ENCODE results near the gene NPPC. TPM values are rescaled to one million over a fixed set of nuclear protein-coding genes. Genes with fewer than 3 reads are reported as not detected.
"Not testable (repeated sequence)": the region's sequence is repeated elsewhere in the genome, so short reads cannot be mapped to it uniquely, and the experiment has no call there.

NPPC gene
- polyA plus RNA-seq, 1 donor: 0.87 TPM

- H3K27ac ChIP-seq (ENCODE audit: low read length): no peak overlapping the region
- WGBS (ENCODE audit: insufficient coverage, low lambda C conversion rate): 96% methylated on average over 4 of the region's 8 CpGs
- no peaks in the 10 kb centered on the region for H3K4me1 ChIP-seq (ENCODE audit: control insufficient read depth, insufficient read depth, low read length)
- H3K27me3 ChIP-seq (ENCODE audit: control insufficient read depth, insufficient read depth, low read length): peaks cover 4% of the 10 kb centered on the region
- no peaks in the 10 kb centered on the region for H3K36me3 ChIP-seq (ENCODE audit: control insufficient read depth, insufficient read depth, low read length)
- no peak for DNase-seq
- H3K4me3 ChIP-seq (ENCODE audit: low read length): no peak overlapping the region
- H3K9me3 ChIP-seq (ENCODE audit: control insufficient read depth, low read depth, low read length): no peaks in the 10 kb centered on the region
Observed at GRCh38 chr2:231955758-231956472, 29.7 kb upstream of the NPPC start.

- 100% methylated on average over 1 of the region's 2 CpGs for WGBS (ENCODE audit: insufficient coverage, low lambda C conversion rate)
- no peak overlapping the region for H3K4me3 ChIP-seq (ENCODE audit: low read length)
Observed at GRCh38 chr2:231951452-231952035, 25.3 kb upstream of the NPPC start.

DNA sequence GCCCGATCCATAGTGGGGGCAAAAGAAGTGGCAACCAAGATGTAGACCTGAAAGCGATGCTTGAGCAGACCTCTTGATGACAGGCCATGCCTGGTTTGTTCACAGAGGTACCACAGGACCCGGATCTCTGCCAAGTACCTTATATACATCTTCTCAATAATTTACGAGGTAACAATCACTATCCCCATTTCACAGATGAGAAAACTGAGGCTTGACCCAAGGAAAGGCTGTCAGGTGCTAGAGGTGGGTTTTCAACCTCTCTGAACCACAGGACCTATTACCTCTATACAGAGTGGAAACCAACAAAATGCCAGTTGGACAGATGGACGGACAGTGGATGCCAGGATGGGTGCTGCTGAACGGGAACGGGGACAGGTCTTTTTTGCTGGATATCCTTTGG, 21.5 kb upstream of the NPPC start:
- H3K36me3 ChIP-seq (ENCODE audit: control insufficient read depth, insufficient read depth, low read length): no peaks in the 10 kb centered on the region
- no peak for DNase-seq
- no peaks in the 10 kb centered on the region for H3K4me1 ChIP-seq (ENCODE audit: control insufficient read depth, insufficient read depth, low read length)
- H3K9me3 ChIP-seq (ENCODE audit: control insufficient read depth, low read depth, low read length): no peaks in the 10 kb centered on the region
- H3K27ac ChIP-seq (ENCODE audit: low read length): no peak overlapping the region
- no CpG with 5 or more reads among the region's 7 CpGs for WGBS (ENCODE audit: insufficient coverage, low lambda C conversion rate)
- no peak overlapping the region for H3K4me3 ChIP-seq (ENCODE audit: low read length)
- peaks cover 3% of the 10 kb centered on the region for H3K27me3 ChIP-seq (ENCODE audit: control insufficient read depth, insufficient read depth, low read length)

More at GRCh38 chr2:231951452-231952035, 25.3 kb upstream of the NPPC start:
- H3K9me3 ChIP-seq (ENCODE audit: control insufficient read depth, low read depth, low read length): no peaks in the 10 kb centered on the region
- H3K27ac ChIP-seq (ENCODE audit: low read length): no peak overlapping the region
- H3K4me1 ChIP-seq (ENCODE audit: control insufficient read depth, insufficient read depth, low read length): no peaks in the 10 kb centered on the region
- no peaks in the 10 kb centered on the region for H3K36me3 ChIP-seq (ENCODE audit: control insufficient read depth, insufficient read depth, low read length)
- peaks cover 6% of the 10 kb centered on the region for H3K27me3 ChIP-seq (ENCODE audit: control insufficient read depth, insufficient read depth, low read length)
- no peak for DNase-seq

DNA sequence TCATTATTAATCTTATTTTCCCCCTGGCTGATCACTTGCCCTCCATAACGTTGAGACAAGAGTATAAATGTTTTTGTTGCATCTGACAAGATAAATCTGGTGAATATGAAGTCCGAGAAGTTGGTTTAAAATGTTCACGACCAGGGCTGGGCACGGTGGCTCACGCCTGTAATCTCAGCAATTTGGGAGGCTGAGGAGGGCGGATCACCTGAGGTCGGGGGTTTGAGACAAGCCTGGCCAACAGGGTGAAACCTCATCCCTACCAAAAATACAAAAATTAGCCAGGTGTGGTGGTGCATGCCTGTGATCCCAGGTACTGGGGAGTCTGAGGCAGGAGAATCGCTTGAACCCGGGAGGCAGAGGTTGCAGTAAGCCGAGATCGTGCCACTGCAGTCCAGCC, 20.9 kb upstream of the NPPC start:
- H3K27ac ChIP-seq (ENCODE audit: low read length); H3K9me3 ChIP-seq (ENCODE audit: control insufficient read depth, low read depth, low read length); H3K36me3 ChIP-seq (ENCODE audit: control insufficient read depth, insufficient read depth, low read length); DNase-seq; H3K4me3 ChIP-seq (ENCODE audit: low read length); H3K4me1 ChIP-seq (ENCODE audit: control insufficient read depth, insufficient read depth, low read length); H3K27me3 ChIP-seq (ENCODE audit: control insufficient read depth, insufficient read depth, low read length): not testable (repeated sequence)
- WGBS (ENCODE audit: insufficient coverage, low lambda C conversion rate): no CpG with 5 or more reads among the region's 11 CpGs

GRCh38 chr2:231946241-231946814, 20.1 kb upstream of the NPPC start:
- Histone ChIP-seq H3K4me3 (ENCODE audit: low read length) (no peak overlapping the region), H3K9me3 (ENCODE audit: control insufficient read depth, low read depth, low read length) (no peaks in the 10 kb centered on the region), H3K27me3 (ENCODE audit: control insufficient read depth, insufficient read depth, low read length) (peaks cover 3% of the 10 kb centered on the region), H3K27ac (ENCODE audit: low read length) (no peak overlapping the region), H3K4me1 (ENCODE audit: control insufficient read depth, insufficient read depth, low read length) (no peaks in the 10 kb centered on the region), H3K36me3 (ENCODE audit: control insufficient read depth, insufficient read depth, low read length) (no peaks in the 10 kb centered on the region)
- WGBS (ENCODE audit: insufficient coverage, low lambda C conversion rate): no CpG with 5 or more reads among the region's 15 CpGs
- no peak for DNase-seq

GRCh38 chr2:231942180-231942579, 16.0 kb upstream of the NPPC start:
- no peaks in the 10 kb centered on the region for H3K9me3 ChIP-seq (ENCODE audit: control insufficient read depth, low read depth, low read length)
- 93% methylated on average over 4 of the region's 6 CpGs for WGBS (ENCODE audit: insufficient coverage, low lambda C conversion rate)
- H3K27me3 ChIP-seq (ENCODE audit: control insufficient read depth, insufficient read depth, low read length): peaks cover 3% of the 10 kb centered on the region
- no peaks in the 10 kb centered on the region for H3K4me1 ChIP-seq (ENCODE audit: control insufficient read depth, insufficient read depth, low read length)
- DNase-seq: no peak
- H3K27ac ChIP-seq (ENCODE audit: low read length): no peak overlapping the region
- no peaks in the 10 kb centered on the region for H3K36me3 ChIP-seq (ENCODE audit: control insufficient read depth, insufficient read depth, low read length)
- no peak overlapping the region for H3K4me3 ChIP-seq (ENCODE audit: low read length)

DNA sequence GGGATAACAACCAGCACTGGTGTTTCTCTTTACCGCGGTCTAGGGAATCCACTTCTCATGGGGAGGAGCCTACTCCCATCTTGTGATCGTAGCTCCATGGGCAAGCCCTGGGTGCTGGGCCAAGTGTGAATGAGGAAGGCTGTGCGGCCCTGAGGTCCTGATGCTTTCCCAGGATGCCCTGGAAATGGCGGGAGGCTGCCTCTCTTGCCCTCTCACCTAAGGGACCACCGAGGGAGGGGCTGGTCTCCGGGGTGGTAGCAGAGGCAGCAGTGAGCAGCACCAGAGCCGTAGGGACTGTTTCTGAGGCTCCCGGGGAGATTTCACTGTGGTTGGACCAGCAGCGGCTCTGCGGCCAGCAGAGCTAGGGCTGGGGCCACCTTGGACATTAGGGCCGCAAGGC, 15.5 kb upstream of the NPPC start:
- no peaks in the 10 kb centered on the region for H3K9me3 ChIP-seq (ENCODE audit: control insufficient read depth, low read depth, low read length)
- no CpG with 5 or more reads among the region's 12 CpGs for WGBS (ENCODE audit: insufficient coverage, low lambda C conversion rate)
- no peaks in the 10 kb centered on the region for H3K4me1 ChIP-seq (ENCODE audit: control insufficient read depth, insufficient read depth, low read length)
- peaks cover 3% of the 10 kb centered on the region for H3K27me3 ChIP-seq (ENCODE audit: control insufficient read depth, insufficient read depth, low read length)
- H3K36me3 ChIP-seq (ENCODE audit: control insufficient read depth, insufficient read depth, low read length): no peaks in the 10 kb centered on the region
- H3K4me3 ChIP-seq (ENCODE audit: low read length): no peak overlapping the region
- DNase-seq: no peak
- H3K27ac ChIP-seq (ENCODE audit: low read length): no peak overlapping the region

DNA sequence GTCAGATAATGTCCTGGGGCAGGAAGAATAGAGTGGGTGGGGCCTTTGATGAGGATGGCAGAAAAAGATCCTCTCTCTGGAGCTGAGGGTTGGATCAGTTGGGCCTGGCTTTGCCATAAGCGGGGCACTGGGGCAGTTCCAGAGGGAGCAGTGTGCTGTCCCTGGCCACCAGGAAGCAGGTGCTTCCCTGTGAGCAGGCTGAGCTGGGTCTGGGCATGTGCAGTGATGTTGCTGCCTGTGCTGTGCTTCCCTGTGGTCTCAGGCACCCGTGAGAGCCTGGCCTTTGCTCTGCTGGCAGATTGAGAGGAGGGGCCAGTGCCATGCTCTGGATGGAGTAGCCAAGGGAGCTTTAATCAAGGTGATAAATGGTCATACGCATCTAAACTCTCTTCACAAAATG, 14.6 kb upstream of the NPPC start:
- H3K4me1 ChIP-seq (ENCODE audit: control insufficient read depth, insufficient read depth, low read length): no peaks in the 10 kb centered on the region
- no peaks in the 10 kb centered on the region for H3K9me3 ChIP-seq (ENCODE audit: control insufficient read depth, low read depth, low read length)
- no CpG with 5 or more reads among the region's 3 CpGs for WGBS (ENCODE audit: insufficient coverage, low lambda C conversion rate)
- H3K4me3 ChIP-seq (ENCODE audit: low read length): no peak overlapping the region
- no peaks in the 10 kb centered on the region for H3K27me3 ChIP-seq (ENCODE audit: control insufficient read depth, insufficient read depth, low read length)
- no peak for DNase-seq
- H3K36me3 ChIP-seq (ENCODE audit: control insufficient read depth, insufficient read depth, low read length): no peaks in the 10 kb centered on the region
- no peak overlapping the region for H3K27ac ChIP-seq (ENCODE audit: low read length)

GRCh38 chr2:231939022-231939421, 12.8 kb upstream of the NPPC start:
- Histone ChIP-seq H3K4me1 (ENCODE audit: control insufficient read depth, insufficient read depth, low read length) (no peaks in the 10 kb centered on the region), H3K27ac (ENCODE audit: low read length) (no peak overlapping the region), H3K4me3 (ENCODE audit: low read length) (no peak overlapping the region), H3K27me3 (ENCODE audit: control insufficient read depth, insufficient read depth, low read length) (no peaks in the 10 kb centered on the region), H3K9me3 (ENCODE audit: control insufficient read depth, low read depth, low read length) (no peaks in the 10 kb centered on the region), H3K36me3 (ENCODE audit: control insufficient read depth, insufficient read depth, low read length) (no peaks in the 10 kb centered on the region)
- no peak for DNase-seq
- WGBS (ENCODE audit: insufficient coverage, low lambda C conversion rate): no CpG with 5 or more reads among the region's 4 CpGs

DNA sequence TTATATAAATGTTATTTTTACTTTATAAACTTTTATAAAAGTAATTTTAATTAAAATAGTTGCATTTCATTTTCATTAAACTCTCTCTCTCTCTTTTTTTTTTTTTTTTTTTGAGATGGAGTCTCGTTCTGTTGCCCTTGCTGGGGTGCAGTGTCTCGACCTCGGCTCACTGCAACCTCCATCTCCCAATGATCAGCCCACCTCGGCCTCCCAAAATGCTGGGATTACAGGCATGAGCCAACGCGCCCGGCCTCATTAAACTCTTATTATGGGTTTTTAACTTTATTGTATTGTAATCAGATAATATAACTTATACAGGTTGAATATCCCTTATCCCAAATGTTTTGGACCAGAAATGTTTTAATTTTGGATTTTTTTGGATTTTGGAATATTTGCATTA, 10.9 kb upstream of the NPPC start:
- Histone ChIP-seq H3K4me1 (ENCODE audit: control insufficient read depth, insufficient read depth, low read length) (no peaks in the 10 kb centered on the region), H3K4me3 (ENCODE audit: low read length) (no peak overlapping the region), H3K9me3 (ENCODE audit: control insufficient read depth, low read depth, low read length) (no peaks in the 10 kb centered on the region), H3K36me3 (ENCODE audit: control insufficient read depth, insufficient read depth, low read length) (no peaks in the 10 kb centered on the region), H3K27ac (ENCODE audit: low read length) (no peak overlapping the region), H3K27me3 (ENCODE audit: control insufficient read depth, insufficient read depth, low read length) (no peaks in the 10 kb centered on the region)
- DNase-seq: no peak
- no CpG with 5 or more reads among the region's 7 CpGs for whole genome bisulfite sequencing (ENCODE audit: insufficient coverage, low lambda C conversion rate)

Data from large intestine (tissue), 3 donors.